Fibroblast of lung (primary cell): ENCODE measurements around the gene TPSD1. TPM values are rescaled to one million over a fixed set of nuclear protein-coding genes. Genes with fewer than 3 reads are reported as not detected.

Experiments
- DNase-seq, 2 donors: peaks; one replicate each; pipeline versions ENCODE4 v3.0.0 to v3.0.0-alpha.2; 2010; ENCODE audit warnings: low read depth in 2 of 2
- H2AFZ ChIP-seq: 2 replicates; pipeline ENCODE4 v1.5.1; 2012; ENCODE audit warnings: low read length, control low read depth, inconsistent platforms
- H3K27ac ChIP-seq: 2 replicates; pipeline ENCODE4 v1.5.1; 2011; ENCODE audit warnings: low read length, control low read depth; ENCODE audit not compliant: insufficient read depth
- H3K27me3 ChIP-seq: 2 replicates; pipeline ENCODE4 v1.5.1; 2011; ENCODE audit warnings: mild to moderate bottlenecking, low read length; ENCODE audit not compliant: control insufficient read depth, insufficient read depth
- H3K36me3 ChIP-seq: 2 replicates; pipeline ENCODE4 v1.5.1; 2011; ENCODE audit warnings: low read length; ENCODE audit not compliant: control insufficient read depth, insufficient read depth
- H3K4me1 ChIP-seq: 2 replicates; pipeline ENCODE4 v1.5.1; 2011; ENCODE audit warnings: low read length; ENCODE audit not compliant: control insufficient read depth, insufficient read depth; ENCODE audit errors: extremely low read depth
- H3K4me2 ChIP-seq: 2 replicates; pipeline ENCODE4 v1.5.1; 2011; ENCODE audit warnings: low read length, control low read depth; ENCODE audit not compliant: insufficient read depth; ENCODE audit errors: extremely low read depth
- H3K4me3 ChIP-seq, 4 experiments: fragments of 200-600 bp in 1 of 4; sonication (generic) in 1 of 4; replicated peaks in 1 of 4; 2 replicates each; pipeline ENCODE4 v1.5.1; 2011 to 2016; ENCODE audit warnings: low read length in 4 of 4, low read depth in 3 of 4, mild to moderate bottlenecking in 3 of 4, control low read depth in 2 of 4, inconsistent platforms in 1 of 4, mixed read lengths in 1 of 4; ENCODE audit not compliant: insufficient read depth in 1 of 4; ENCODE audit errors: control extremely low read depth in 1 of 4
- H3K79me2 ChIP-seq: 2 replicates; pipeline ENCODE4 v1.5.1; 2012; ENCODE audit warnings: mild to moderate bottlenecking, low read length, inconsistent platforms; ENCODE audit not compliant: control insufficient read depth, insufficient read depth
- H3K9ac ChIP-seq: 2 replicates; pipeline ENCODE4 v1.5.1; 2011; ENCODE audit warnings: mild to moderate bottlenecking, low read length, control low read depth; ENCODE audit not compliant: insufficient read depth
- H3K9me3 ChIP-seq: 2 replicates; pipeline ENCODE4 v1.5.1; 2012; ENCODE audit warnings: low read depth, low read length; ENCODE audit not compliant: control insufficient read depth, insufficient read depth
- H4K20me1 ChIP-seq: 2 replicates; pipeline ENCODE4 v1.5.1; 2011; ENCODE audit warnings: low read length; ENCODE audit not compliant: control insufficient read depth, insufficient read depth; ENCODE audit errors: extremely low read depth
- CTCF ChIP-seq, 2 donors: IDR thresholded peaks in 1 of 2; conservative IDR thresholded peaks in 1 of 2; 1 replicate in 1 of 2; 2 replicates in 1 of 2; pipeline ENCODE4 v1.5.1; 2011 to 2012; ENCODE audit warnings: low read length in 2 of 2, control low read depth in 1 of 2, inconsistent platforms in 1 of 2, low read depth in 1 of 2, mild to moderate bottlenecking in 1 of 2
- EZH2 ChIP-seq: IDR thresholded peaks from 2 replicates; pipeline ENCODE4 v1.5.1; 2012; ENCODE audit warnings: low read length, control low read depth, mild to moderate bottlenecking; ENCODE audit errors: missing control alignments
- polyA plus RNA-seq, 2 donors: library from polyadenylated mRNA; depleted of rRNA in 1 of 2; stranded (reverse) in 1 of 2; unstranded in 1 of 2; fragments of >200 nt; gene quantifications; 2 replicates each; pipeline ENCODE4 v1.2.1, GENCODE V29; 2011 to 2012; ENCODE audit warnings: missing spikeins in 1 of 2
- total RNA-seq: library from RNA; depleted of rRNA; stranded (reverse); fragments of >200 nt; gene quantifications from 2 replicates; pipeline ENCODE4 v1.2.1, GENCODE V29; 2014

Gene TPSD1
- total and polyA plus RNA-seq, 2 donors (not counting 1 experiment from before 2014, with no cell fraction given) = not detected

- Histone ChIP-seq H3K9me3 (no peaks in the 10 kb centered on the region), H3K4me3 (no peak overlapping the region), H4K20me1 (no peaks in the 10 kb centered on the region), H3K4me1 (no peaks in the 10 kb centered on the region), H3K9ac (no peak overlapping the region), H2AFZ (no peak overlapping the region), H3K36me3 (no peaks in the 10 kb centered on the region), H3K79me2 (no peaks in the 10 kb centered on the region), H3K27ac (no peak overlapping the region), H3K27me3 (no peaks in the 10 kb centered on the region), H3K4me2 (no peak overlapping the region)
- no peak for TF ChIP-seq CTCF (conservative IDR thresholded peaks at IDR 0.05 in 1 of 2, IDR thresholded peaks at IDR 0.05 in 1 of 2; ENCODE audit: low read depth in 1 of 2, low read length in 2 of 2)
- TF ChIP-seq EZH2 = no peak
- DNase-seq = no peak
These were observed 44.2 kb upstream of the TPSD1 start for GRCh38 chr16:1211451-1212268.

- H3K9ac ChIP-seq = no peak overlapping the region
- no peak overlapping the region for H3K4me3 ChIP-seq
- no peak overlapping the region for H3K4me2 ChIP-seq
- TF ChIP-seq CTCF (conservative IDR thresholded peaks at IDR 0.05 in 1 of 2, IDR thresholded peaks at IDR 0.05 in 1 of 2; ENCODE audit: low read depth in 1 of 2, low read length in 2 of 2) = no peak
- no peak for TF ChIP-seq EZH2
- H3K36me3 ChIP-seq = no peaks in the 10 kb centered on the region
- no peaks in the 10 kb centered on the region for H4K20me1 ChIP-seq
- DNase-seq = no peak
- no peaks in the 10 kb centered on the region for H3K9me3 ChIP-seq
- H2AFZ ChIP-seq = no peak overlapping the region
- no peak overlapping the region for H3K27ac ChIP-seq
- H3K4me1 ChIP-seq = no peaks in the 10 kb centered on the region
- no peaks in the 10 kb centered on the region for H3K79me2 ChIP-seq
- no peaks in the 10 kb centered on the region for H3K27me3 ChIP-seq
These were observed 43.2 kb upstream of the TPSD1 start for GRCh38 chr16:1212616-1213194.

DNA sequence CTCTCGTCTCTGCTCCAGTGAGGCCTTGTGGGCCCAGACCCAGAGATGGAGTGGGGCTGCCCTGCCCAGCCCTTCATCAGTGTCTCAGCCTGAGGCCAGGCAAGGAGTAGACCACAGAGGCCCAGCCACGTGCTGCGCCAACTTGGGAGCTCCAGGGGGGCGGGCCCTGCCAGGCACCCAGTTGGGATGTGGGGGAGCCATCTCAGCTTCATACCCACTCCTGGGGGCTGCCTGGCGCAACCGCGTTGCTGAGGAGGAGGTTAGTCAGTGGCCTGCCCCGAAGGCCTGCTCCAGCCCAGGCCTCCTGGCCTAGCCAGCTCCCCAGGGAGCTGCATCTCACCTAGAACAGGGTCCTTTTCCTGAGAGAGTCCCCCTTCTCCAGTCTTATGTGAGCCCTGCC, 42.6 kb upstream of the TPSD1 start:
- Histone ChIP-seq H2AFZ (no peak overlapping the region), H3K27me3 (no peaks in the 10 kb centered on the region), H3K9ac (no peak overlapping the region), H3K79me2 (no peaks in the 10 kb centered on the region), H3K27ac (no peak overlapping the region), H3K36me3 (no peaks in the 10 kb centered on the region), H3K4me3 (no peak overlapping the region), H3K9me3 (no peaks in the 10 kb centered on the region), H4K20me1 (no peaks in the 10 kb centered on the region), H3K4me2 (no peak overlapping the region), H3K4me1 (no peaks in the 10 kb centered on the region)
- TF ChIP-seq EZH2 (no peak), CTCF (conservative IDR thresholded peaks at IDR 0.05 in 1 of 2, IDR thresholded peaks at IDR 0.05 in 1 of 2; ENCODE audit: low read depth in 1 of 2, low read length in 2 of 2) (no peak)
- DNase-seq = no peak
